Mucosa of rectum (tissue), 2 donors: ENCODE data around the gene NSD2.
"Not testable (repeated sequence)": the region's sequence is repeated elsewhere in the genome, so short reads cannot be mapped to it uniquely, and the experiment has no call there.

ENCODE experiments used
- H3K27ac ChIP-seq, 2 donors: one replicate each; pipeline ENCODE4 v1.7.0; 2013; ENCODE audit warnings: inconsistent platforms in 2 of 2, low read depth in 2 of 2, low read length in 2 of 2
- H3K27me3 ChIP-seq, 2 donors: one replicate each; pipeline ENCODE4 v1.7.0; 2013; ENCODE audit warnings: low read length in 2 of 2; ENCODE audit not compliant: control insufficient read depth in 2 of 2, insufficient read depth in 2 of 2
- H3K36me3 ChIP-seq, 2 donors: one replicate each; pipeline ENCODE4 v1.7.0; 2013; ENCODE audit warnings: low read length in 2 of 2; ENCODE audit not compliant: control insufficient read depth in 2 of 2, insufficient read depth in 2 of 2
- H3K4me1 ChIP-seq, 2 donors: one replicate each; pipeline ENCODE4 v1.7.0; 2013; ENCODE audit warnings: low read length in 2 of 2, mild to moderate bottlenecking in 1 of 2; ENCODE audit not compliant: control insufficient read depth in 2 of 2, insufficient read depth in 2 of 2
- H3K4me3 ChIP-seq, 2 donors: one replicate each; pipeline ENCODE4 v1.7.0; 2013; ENCODE audit warnings: low read length in 2 of 2
- H3K9ac ChIP-seq, 2 donors: one replicate each; pipeline ENCODE4 v1.7.0; 2013; ENCODE audit warnings: low read length in 2 of 2, low read depth in 1 of 2, mild to moderate bottlenecking in 1 of 2
- H3K9me3 ChIP-seq, 2 donors: one replicate each; pipeline ENCODE4 v1.7.0; 2013; ENCODE audit warnings: low read length in 2 of 2; ENCODE audit not compliant: control insufficient read depth in 2 of 2
- donor health status: healthy.
- donor health status: Normal muscosa, but diverticular disease.

NSD2 gene

DNA sequence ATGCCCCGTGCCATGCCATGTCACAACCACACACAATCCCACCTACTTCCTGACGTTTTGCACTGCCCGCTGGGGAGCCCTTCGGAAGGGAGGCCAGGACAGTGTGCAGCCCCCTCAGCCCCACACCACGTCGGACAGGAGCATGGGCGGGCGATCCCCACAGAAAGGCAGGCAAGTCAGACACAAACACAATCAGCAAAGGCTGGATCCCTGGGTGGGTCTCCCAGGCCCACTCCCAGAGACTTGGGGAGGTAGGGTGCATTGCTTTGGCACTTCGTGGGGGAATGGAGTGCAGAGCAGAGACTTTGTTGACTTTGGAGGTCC is 29.3 kb upstream of the NSD2 start:
- Histone ChIP-seq H3K9me3 (no peaks in the 10 kb centered on the region), H3K4me3 (no peak overlapping the region), H3K9ac (no peak overlapping the region), H3K27me3 (no peaks in the 10 kb centered on the region), H3K4me1 (peaks cover 0 to 3% of the 10 kb centered on the region in 2 donors), H3K36me3 (peaks cover 40 to 52% of the 10 kb centered on the region in 2 donors), H3K27ac (no peak overlapping the region)

GRCh38 chr4:1842339-1842895 is 28.8 kb upstream of the NSD2 start:
- Histone ChIP-seq H3K36me3 (peaks cover 36 to 52% of the 10 kb centered on the region in 2 donors), H3K4me3 (no peak overlapping the region), H3K4me1 (peaks cover 0 to 3% of the 10 kb centered on the region in 2 donors), H3K27me3 (no peaks in the 10 kb centered on the region), H3K27ac (no peak overlapping the region), H3K9ac (no peak overlapping the region), H3K9me3 (no peaks in the 10 kb centered on the region)

- H3K27ac ChIP-seq, result no peak overlapping the region
- H3K9me3 ChIP-seq, result no peaks in the 10 kb centered on the region
- H3K36me3 ChIP-seq, result peaks cover 36 to 52% of the 10 kb centered on the region in 2 donors
- no peaks in the 10 kb centered on the region for H3K27me3 ChIP-seq
- no peak overlapping the region for H3K9ac ChIP-seq
- no peak overlapping the region for H3K4me3 ChIP-seq
- peaks cover 0 to 3% of the 10 kb centered on the region in 2 donors for H3K4me1 ChIP-seq
Observed at GRCh38 chr4:1842993-1843448, 28.2 kb upstream of the NSD2 start.

- peaks cover 0 to 3% of the 10 kb centered on the region in 2 donors for H3K4me1 ChIP-seq
- no peak overlapping the region for H3K4me3 ChIP-seq
- H3K9me3 ChIP-seq, result no peaks in the 10 kb centered on the region
- H3K36me3 ChIP-seq, result peaks cover 32 to 49% of the 10 kb centered on the region in 2 donors
- H3K27me3 ChIP-seq, result no peaks in the 10 kb centered on the region
- H3K27ac ChIP-seq, result no peak overlapping the region
- no peak overlapping the region for H3K9ac ChIP-seq
Observed at GRCh38 chr4:1843852-1844251, 27.3 kb upstream of the NSD2 start.

GRCh38 chr4:1844618-1845017 is 26.6 kb upstream of the NSD2 start:
- not testable (repeated sequence) for H3K27me3 ChIP-seq, H3K9me3 ChIP-seq, H3K4me3 ChIP-seq, H3K27ac ChIP-seq, H3K4me1 ChIP-seq, H3K9ac ChIP-seq
- H3K36me3 ChIP-seq, result peaks cover 32 to 42% of the 10 kb centered on the region in 2 donors

GRCh38 chr4:1846580-1846979 is 24.6 kb upstream of the NSD2 start:
- no peak overlapping the region for H3K4me3 ChIP-seq
- peaks cover 27 to 30% of the 10 kb centered on the region in 2 donors for H3K36me3 ChIP-seq
- no peak overlapping the region for H3K27ac ChIP-seq
- H3K4me1 ChIP-seq, result peaks cover 6 to 7% of the 10 kb centered on the region in 2 donors
- no peak overlapping the region for H3K9ac ChIP-seq
- H3K27me3 ChIP-seq, result no peaks in the 10 kb centered on the region
- H3K9me3 ChIP-seq, result no peaks in the 10 kb centered on the region

DNA sequence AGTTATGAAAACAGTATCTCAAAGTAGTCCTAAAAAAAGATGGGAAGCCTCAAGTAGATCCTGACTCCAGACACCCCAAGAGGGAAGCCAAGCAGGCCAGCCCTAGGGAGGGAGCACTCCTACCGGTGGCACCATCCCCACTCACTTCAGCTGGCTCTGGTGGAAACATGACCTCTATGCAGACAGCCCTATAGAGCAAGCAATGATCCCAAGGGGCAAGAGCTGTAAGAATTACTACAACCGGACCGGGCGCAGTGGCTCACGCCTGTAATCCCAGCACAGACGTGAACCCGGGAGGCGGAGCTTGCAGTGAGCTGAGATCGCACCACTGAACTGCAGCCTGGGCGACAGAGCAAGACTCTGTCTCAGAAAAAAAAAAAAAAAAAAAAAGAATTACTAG is 20.9 kb upstream of the NSD2 start:
- H3K36me3 ChIP-seq, result peaks cover 3 to 9% of the 10 kb centered on the region in 2 donors
- peak overlapping the region in 1 of 2 donors; percentile 23 for H3K27ac ChIP-seq
- no peaks in the 10 kb centered on the region for H3K9me3 ChIP-seq
- no peak overlapping the region for H3K9ac ChIP-seq
- peaks cover 34 to 35% of the 10 kb centered on the region in 2 donors for H3K4me1 ChIP-seq
- H3K27me3 ChIP-seq, result no peaks in the 10 kb centered on the region
- no peak overlapping the region for H3K4me3 ChIP-seq

DNA sequence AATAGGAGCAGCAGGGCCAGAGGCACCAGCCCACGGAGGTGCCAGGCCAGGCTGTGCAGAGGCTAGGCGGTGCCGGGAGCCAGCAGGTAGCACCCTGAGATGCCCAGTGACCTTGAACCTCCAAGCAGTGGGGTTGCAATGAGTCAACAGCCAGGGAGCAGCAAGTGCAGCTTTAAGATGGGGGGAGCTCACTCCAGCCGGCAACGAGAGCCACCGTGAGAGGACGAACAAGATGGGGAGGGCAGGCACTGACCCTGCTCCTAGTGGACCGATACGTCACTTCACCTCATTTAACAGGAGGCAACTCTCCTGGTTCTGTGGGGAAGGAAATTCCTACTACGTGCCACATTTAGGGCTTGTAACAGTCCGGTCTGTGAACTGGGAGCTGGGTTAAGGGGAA is 20.0 kb upstream of the NSD2 start:
- no peak overlapping the region for H3K4me3 ChIP-seq
- H3K36me3 ChIP-seq, result peaks cover 3 to 9% of the 10 kb centered on the region in 2 donors
- peaks cover 35 to 37% of the 10 kb centered on the region in 2 donors for H3K4me1 ChIP-seq
- no peak overlapping the region for H3K9ac ChIP-seq
- no peaks in the 10 kb centered on the region for H3K27me3 ChIP-seq
- H3K9me3 ChIP-seq, result no peaks in the 10 kb centered on the region
- peak overlapping the region in 1 of 2 donors; percentile 83 for H3K27ac ChIP-seq

- Histone ChIP-seq H3K27me3 (no peaks in the 10 kb centered on the region), H3K36me3 (peaks cover under 1 to 9% of the 10 kb centered on the region in 2 donors), H3K4me1 (peaks cover 35 to 39% of the 10 kb centered on the region in 2 donors), H3K9me3 (no peaks in the 10 kb centered on the region), H3K27ac (peak overlapping the region; percentile 70 to 83), H3K9ac (peak overlapping the region in 1 of 2 donors; percentile 45), H3K4me3 (no peak overlapping the region)
Observed at GRCh38 chr4:1851575-1852410, 19.4 kb upstream of the NSD2 start.

DNA sequence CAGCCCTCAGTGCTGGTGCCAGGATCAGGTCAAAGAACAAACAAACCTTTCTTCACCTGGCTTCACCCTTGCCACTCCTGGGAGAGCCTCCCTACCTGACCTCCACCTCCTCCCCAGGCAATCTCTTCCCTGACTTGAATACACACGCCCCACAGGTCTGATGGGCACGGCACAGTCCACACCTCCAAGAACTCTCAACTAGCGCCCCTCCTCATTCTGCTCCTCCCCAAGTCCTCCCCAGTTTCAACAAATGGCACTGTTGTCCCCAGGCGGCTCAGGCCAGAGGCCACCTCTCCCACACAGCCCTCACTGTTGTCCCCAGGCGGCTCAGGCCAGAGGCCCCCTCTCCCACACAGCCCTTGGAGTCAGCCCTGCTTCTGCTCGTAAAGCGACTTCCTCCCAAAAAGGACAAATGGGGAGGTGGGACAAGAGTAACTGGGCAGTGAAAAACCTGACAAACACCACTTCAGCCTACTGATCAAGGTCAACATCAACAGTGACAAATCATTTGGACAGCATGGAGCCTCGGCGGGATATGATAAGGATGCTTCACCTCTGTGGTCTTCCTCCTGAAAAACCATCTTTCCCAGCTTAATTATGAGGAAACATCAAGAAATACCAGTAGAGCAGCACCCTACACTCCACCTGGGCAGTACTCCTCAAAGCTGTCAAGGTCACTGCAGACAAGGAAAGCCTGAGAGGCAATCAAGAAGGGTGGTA is 18.1 kb upstream of the NSD2 start:
- Histone ChIP-seq H3K4me1 (peaks cover 44 to 51% of the 10 kb centered on the region in 2 donors), H3K9me3 (no peaks in the 10 kb centered on the region), H3K36me3 (peaks cover 0 to 3% of the 10 kb centered on the region in 2 donors), H3K27me3 (no peaks in the 10 kb centered on the region), H3K9ac (peak overlapping the region in 1 of 2 donors; percentile 45), H3K4me3 (no peak overlapping the region), H3K27ac (peak overlapping the region; percentile 70 to 83)
